HG03378 (cell line): ENCODE measurements around the gene ID3.
"Not testable (repeated sequence)": the region's sequence is repeated elsewhere in the genome, so short reads cannot be mapped to it uniquely, and the experiment has no call there.

Source experiments
- ATAC-seq: cut with Tn5 transposase; IDR thresholded peaks from one replicate; pipeline ENCODE4 v1.9.1; 2021; ENCODE audit warnings: mild to moderate bottlenecking, moderate library complexity; ENCODE audit not compliant: unreplicated experiment

The ID3 gene

GRCh38 chr1:23589585-23589986 lies 30.3 kb upstream of the ID3 start:
- no peak for ATAC-seq

GRCh38 chr1:23588749-23589548 lies 29.6 kb upstream of the ID3 start:
- ATAC-seq, result no peak

GRCh38 chr1:23585321-23586022 lies 26.2 kb upstream of the ID3 start:
- no peak for ATAC-seq

- ATAC-seq, result not testable (repeated sequence)
These were observed 24.4 kb upstream of the ID3 start for GRCh38 chr1:23583727-23584126.

GRCh38 chr1:23582820-23583219 lies 23.5 kb upstream of the ID3 start:
- no peak for ATAC-seq

- no peak for ATAC-seq
These were observed 21.9 kb upstream of the ID3 start for GRCh38 chr1:23581219-23581618.

GRCh38 chr1:23578997-23579363 lies 19.7 kb upstream of the ID3 start:
- no peak for ATAC-seq

GRCh38 chr1:23578311-23578996 lies 19.2 kb upstream of the ID3 start:
- ATAC-seq, result no peak

- ATAC-seq, result peak; percentile 79
These were observed 18.0 kb upstream of the ID3 start for GRCh38 chr1:23577056-23578004.

GRCh38 chr1:23576338-23577055 lies 17.2 kb upstream of the ID3 start:
- ATAC-seq, result no peak

GRCh38 chr1:23575226-23575810 lies 16.0 kb upstream of the ID3 start:
- no peak for ATAC-seq

- ATAC-seq, result no peak
These were observed 15.0 kb upstream of the ID3 start for GRCh38 chr1:23574265-23574754.

GRCh38 chr1:23573574-23574182 lies 14.4 kb upstream of the ID3 start:
- ATAC-seq, result no peak

- no peak for ATAC-seq
These were observed 12.2 kb upstream of the ID3 start for GRCh38 chr1:23571465-23571864.

- ATAC-seq, result no peak
These were observed 10.8 kb upstream of the ID3 start for GRCh38 chr1:23570001-23570691.

GRCh38 chr1:23568608-23569383 lies 9.5 kb upstream of the ID3 start:
- ATAC-seq, result no peak

GRCh38 chr1:23567996-23568607 lies 8.8 kb upstream of the ID3 start:
- ATAC-seq, result no peak
